DMS153 treated with DMSO at 0.1 percent for 48 hours (cell line): ENCODE data around the gene HGS.

Experiments used
- DNase-seq: peaks from one replicate; lab custom pipeline; 2025; ENCODE audit not compliant: unreplicated experiment; lab: John Stamatoyannopoulos, UW

HGS gene

DNA sequence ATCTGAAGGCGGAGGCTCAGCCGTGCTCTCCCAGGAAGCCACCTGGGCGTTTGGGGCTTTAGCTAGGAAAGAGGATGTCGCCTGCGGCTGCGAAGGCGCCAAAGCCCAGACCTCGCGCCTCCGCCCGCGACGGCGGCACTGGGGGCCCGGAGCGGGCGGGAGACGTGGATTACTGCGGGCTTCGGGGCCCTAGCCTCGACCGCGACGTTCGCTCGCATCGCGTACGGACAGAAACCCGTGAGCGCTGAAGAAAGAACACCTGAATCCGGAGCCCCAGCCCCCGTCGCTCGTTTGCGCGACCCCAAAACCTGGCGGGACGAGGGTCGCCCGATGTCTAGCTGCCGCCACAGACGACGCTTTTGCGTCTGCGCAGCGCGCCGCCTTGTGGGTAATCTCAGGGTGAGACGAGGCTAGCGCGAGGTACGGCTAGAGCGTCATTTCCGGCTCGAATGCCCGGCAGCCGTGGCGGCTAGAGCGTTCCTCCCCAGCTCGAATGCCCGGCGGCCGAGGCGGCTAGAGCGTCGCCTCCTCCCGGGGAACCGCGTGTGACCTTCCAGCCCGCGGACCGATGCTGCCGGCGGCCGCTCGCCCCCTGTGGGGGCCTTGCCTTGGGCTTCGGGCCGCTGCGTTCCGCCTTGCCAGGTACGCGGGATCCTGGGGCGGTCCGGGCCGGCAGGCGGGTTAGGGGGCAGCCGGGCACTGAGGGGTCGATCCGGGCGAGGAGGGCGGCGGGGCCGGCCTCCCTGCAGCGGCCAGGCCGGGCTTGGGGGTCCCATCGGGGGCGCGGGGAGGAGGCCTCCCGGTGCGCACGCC, 19.3 kb downstream of the HGS start, which contains the start of gene MRPL12:
Gene MRPL12 (plus strand): TSS at position 434 of the 813 bp plus-strand sequence. CDS start 135 bp downstream, at position 569.
- DNase-seq = peak; percentile 80

DNA sequence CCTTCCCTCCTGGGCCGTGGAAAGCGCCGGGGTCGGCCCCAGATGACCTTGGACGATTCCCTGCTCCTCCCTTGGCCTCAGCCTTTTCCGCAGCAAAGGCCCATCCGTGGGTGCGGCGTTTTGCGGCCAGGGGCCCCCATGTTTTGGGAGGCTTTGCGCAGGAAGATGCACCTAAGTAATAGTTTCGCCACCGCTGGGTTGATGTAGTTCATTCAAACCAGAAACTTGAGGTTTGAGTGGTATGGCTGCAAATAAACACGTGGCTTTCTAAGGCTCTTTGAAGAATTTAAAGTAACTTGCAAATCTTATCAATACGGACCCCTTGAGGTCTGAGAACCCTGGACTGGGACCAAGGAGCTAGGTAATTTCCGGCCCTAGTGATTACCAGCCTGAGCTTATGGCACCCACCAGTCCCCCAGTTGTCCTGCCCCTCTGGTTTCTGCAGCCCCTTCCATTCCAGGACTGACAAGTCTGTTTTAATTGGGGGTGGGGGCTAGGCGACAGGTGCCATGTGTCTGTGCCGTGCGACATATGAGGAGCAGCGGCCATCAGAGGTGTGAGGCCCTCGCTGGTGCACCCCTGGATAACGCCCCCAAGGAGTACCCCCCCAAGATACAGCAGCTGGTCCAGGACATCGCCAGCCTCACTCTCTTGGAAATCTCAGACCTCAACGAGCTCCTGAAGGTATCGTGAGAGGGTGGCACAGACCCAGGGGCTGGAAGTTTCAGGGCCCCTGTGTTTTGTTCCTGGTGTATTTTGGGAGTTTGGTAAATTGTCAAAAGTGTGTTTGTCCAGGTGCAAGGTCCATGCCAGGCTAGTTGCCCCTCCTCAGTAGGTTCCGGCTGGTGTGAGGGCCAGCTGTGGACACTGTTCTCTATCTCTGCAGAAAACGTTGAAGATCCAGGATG, 20.2 kb downstream of the HGS start:
- DNase-seq = no peak

DNA sequence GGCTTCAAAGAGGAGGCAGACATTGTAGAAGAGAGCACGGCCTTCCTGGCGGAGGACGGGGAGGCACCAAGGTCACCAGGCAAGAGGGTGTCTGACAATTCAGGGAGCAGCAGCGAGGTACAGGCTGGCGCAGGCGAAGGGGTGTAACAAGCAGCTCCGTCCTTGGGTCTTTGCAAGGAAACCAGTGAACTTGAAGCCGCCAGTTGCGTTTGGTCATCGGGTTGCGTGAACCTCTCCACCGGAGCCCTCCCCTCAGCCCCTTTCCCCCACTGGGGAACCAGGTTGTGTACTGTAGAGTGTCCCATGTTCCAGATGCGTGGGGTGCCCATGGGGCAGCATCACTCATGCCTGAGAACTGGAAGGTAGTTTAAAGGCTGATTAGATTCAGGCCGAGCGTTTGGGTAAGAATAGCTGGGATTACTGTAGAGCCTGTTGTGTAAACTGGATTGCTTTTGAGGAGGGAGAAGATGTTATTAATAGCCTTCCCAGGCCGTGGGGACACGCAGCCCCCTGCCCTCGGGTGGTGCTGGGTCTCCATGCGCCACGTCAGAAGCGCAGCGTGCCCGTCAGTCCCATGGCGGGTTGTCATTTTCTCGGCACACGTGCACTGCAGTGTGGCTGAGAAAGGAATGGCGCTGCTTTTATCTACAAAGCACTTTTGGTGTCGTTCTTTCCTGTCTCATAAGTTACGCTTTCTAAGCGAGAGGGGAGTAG, 21.9 kb downstream of the HGS start:
- no peak for DNase-seq

DNA sequence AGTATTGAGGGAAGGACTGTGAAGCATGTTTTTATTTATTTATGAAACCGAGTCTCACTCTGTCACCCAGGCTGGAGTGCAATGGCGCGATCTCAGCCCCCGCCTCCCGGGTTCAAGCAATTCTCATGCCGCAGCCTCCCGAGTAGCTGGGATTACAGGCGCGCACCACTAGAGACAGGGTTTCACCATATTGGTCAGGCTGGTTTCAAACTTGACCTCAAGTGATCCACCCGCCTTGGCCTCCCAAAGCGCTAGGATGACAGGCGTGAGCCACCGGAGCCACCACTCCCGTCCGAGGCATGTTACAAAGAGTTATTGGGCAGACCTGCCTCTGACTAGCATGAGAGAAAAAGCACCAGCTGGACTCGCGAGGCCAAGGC, 22.4 kb downstream of the HGS start:
- DNase-seq = no peak

DNA sequence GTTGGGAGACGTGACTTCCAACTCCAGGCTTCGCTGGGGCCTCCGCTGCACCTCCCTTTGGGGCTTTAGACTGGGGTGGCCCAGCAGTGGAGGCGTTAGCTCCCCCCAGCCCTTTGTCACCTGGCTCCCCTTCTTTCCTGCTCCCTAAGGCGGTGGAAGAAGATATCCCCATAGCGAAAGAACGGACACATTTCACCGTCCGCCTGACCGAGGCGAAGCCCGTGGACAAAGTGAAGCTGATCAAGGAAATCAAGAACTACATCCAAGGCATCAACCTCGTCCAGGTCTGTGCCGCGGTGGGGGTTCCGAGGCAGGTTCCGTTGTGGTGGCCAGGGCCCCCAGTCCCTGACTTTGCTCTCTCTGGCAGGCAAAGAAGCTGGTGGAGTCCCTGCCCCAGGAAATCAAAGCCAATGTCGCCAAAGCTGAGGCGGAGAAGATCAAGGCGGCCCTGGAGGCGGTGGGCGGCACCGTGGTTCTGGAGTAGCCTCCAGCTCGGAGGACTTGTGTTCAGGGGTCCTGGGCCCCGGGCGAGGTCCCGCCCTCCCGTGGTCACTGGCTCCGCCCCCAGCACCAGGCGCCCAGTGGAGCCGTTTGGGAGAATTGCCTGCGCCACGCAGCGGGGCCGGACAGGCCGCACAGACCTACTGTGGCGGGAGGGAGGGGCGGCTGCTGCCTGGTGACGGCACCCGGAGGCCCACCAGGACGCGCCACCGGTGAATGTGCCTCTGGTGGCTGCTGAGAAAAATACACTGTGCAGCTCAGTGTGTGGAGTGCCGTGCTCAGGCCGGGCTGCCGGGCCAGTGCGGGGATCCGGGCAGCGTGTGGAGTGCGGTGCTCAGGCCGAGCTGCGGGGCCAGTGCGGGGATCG, 23.2 kb downstream of the HGS start:
- no peak for DNase-seq

DNA sequence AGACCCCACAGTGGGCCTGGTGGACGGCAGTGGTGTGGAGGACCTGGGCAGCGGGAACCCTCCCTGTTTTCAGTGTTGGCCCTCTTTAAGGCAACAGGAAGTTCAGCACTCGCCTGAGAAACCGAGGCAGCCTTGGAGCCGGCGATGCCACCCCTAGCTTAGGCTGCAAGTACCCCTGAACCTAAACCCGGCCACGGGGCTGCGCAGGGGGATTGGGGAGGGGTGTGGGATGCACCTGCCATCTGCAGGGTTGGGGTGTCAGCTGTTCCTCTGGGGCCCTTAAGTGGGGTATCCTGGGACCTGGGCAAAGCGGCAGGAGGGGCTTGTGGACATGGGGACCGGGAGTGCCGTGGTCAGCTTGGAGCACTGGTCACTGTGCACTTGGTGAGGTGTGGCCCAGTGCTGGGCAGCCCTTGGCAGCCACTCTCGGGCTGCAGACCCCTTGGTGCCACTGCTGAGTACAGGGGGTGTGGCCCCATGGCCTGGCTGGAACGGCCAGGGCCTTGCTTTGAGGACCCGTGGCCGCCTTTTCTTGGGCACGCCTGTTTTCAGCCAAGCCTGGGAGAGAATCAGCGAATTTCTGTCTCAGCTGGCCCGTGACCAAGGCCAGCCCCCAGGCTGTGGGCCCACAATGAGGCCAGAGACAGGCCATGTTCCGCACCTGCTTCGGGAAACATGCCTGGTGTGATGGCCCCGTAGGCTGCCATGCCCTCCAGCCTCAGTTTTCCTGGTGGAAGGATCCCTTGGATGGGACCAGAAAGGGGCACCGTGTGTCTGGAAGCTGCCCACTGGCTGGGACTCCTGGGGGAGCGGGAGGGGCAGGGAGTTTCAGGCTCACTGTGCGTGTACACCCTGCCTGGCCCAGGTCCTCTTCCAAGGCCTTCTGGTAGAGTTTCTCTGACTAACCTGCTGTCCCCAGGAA, 24.2 kb downstream of the HGS start:
- DNase-seq = no peak

DNA sequence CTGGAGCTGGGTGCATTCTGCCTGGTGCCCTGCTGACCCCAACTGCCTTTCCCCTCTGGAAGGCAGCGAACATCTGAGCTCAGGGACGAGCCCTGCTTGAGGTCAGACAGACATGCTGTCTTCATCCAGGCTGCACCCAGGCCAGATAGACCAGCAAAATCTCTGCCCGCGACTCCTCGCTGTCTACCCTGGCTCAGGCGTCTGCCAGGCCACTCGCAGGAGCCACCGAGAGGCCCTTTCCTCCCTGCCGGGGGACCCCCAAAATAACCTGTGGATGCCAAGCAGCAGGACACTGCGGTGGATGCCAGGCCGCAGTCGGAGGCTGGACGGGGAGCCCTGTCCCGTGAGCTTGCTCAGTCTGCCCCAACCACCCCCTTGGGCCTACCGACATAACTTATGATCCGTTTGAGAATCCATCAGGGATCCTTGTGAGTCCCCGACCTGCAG, 25.0 kb downstream of the HGS start:
- no peak for DNase-seq

DNA sequence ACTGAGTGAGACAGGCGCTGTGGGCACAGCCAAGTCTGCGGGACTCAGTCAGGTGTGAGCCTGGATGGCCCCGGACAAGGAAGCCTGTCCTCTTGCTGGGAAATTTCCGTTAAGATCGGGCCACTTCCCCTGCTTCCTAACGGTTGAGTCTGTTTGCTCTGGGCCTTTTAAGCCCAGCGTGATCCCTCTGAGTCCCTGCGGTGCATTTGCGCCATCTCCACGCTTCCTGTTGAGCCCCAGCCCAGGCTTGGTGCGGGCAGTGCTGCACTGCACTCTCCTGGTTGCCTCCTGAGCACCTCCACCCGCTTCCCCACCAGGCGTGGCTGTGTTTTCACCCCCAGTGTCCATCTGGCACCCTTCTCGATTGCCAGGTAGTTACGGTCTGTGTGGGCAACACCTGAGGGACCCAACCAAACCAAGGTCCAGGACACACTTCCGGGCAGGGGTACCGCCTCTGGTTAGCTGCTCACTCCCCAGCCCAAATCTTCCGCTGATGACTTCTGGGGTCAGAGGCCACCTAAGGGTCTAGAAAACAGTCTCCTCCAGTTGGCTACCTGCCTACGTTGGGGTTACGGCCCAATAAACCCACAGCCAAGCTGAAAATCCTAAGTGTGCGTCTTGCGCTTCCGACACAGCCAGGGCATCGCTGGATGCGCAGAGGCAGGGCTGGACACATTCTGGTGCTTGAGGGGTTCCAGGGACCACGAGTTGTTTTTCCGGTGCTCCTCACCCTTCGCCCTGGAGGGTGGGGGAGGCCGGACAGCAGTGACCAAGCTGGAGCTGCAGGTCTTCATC, 26.9 kb downstream of the HGS start:
- DNase-seq = no peak

DNA sequence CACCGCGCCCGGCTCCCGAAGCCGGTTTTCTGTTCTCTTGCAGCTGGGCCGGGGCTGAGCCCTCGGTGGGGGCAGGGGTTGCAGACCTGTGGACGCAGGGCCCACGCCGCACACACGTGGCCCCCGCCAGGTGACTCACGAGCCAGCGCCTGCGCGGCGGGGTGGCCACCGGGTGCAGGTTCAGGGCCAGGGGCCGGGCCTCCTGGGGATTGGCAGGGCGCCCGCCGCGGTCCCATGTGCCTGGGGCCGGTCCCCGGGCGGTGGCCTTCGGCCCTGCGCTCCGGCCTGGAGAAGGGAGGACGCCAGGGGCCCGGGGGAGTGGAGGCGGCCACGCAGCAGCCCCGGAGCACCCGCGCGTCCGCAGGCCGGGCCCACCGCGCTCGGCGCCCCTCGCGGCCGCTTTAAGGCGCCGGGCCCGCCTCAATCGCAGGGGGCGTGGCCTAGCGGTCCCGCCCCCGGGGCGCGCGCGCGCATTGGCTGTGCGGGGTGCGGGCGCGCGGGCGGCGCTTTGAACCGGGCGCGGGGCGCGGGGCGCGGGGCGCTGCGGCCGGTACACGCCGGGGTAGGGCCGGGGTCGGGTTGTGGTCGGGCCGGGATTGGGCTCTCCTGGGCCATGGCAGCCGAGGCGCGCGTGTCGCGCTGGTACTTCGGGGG, 28.1 kb downstream of the HGS start, which contains the start of gene SLC25A10:
Gene SLC25A10 (plus strand): TSS at position 471 of the 654 bp plus-strand sequence. CDS start 143 bp downstream, at position 614.
- peak; percentile 52 for DNase-seq

DNA sequence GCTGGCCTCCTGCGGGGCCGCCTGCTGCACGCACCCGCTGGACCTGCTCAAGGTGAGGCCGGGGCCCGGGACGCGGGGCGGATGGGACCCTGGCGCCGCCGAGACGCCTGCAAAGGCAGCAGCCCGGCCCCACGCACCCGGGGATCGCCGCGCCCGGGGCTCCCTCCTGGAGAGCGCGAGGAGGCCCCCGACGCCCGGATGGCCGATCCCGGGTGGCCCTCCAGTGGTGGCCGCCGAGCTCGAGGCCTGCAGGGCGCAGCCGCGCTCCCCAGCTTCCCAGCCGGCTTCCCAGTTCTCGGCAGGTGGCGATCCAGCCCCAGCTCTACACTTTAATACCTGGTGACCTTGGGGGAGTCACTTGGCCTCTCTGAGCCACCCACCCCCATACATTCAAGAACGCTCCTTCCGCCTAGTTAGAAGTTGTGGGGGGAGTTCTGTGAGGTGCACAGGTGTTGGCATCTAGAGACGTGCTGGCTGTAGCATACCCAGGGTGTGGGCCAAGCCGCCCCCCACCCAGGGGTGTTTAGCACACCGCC, 28.7 kb downstream of the HGS start:
- DNase-seq = no peak

DNA sequence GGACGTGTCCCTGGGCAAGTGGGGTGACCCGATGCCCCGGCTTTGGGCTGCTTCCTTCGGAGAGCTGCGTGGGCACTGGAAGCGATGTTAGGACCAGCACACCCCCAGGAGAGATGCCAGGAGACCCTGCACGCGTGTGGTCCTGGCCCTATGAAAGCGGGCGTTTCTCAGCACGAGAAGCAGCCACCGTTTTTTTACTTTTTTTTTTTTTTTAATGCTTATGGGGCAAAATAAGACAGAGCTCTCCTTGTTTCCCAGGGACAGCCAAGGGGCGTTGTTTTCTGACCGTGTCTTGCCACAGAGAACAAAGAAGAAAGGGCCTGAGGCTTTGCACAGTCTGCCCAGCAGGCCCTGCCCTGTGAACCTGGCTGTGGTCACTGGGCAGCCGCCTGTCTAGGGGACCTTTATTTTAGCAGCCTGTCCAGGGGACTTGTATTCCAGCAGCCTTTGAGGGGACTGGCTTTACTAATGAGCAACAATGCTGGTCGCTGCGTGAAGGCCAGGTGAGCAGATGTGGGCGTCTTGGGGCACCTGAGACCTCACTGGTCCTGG, 29.3 kb downstream of the HGS start:
- DNase-seq = no peak

DNA sequence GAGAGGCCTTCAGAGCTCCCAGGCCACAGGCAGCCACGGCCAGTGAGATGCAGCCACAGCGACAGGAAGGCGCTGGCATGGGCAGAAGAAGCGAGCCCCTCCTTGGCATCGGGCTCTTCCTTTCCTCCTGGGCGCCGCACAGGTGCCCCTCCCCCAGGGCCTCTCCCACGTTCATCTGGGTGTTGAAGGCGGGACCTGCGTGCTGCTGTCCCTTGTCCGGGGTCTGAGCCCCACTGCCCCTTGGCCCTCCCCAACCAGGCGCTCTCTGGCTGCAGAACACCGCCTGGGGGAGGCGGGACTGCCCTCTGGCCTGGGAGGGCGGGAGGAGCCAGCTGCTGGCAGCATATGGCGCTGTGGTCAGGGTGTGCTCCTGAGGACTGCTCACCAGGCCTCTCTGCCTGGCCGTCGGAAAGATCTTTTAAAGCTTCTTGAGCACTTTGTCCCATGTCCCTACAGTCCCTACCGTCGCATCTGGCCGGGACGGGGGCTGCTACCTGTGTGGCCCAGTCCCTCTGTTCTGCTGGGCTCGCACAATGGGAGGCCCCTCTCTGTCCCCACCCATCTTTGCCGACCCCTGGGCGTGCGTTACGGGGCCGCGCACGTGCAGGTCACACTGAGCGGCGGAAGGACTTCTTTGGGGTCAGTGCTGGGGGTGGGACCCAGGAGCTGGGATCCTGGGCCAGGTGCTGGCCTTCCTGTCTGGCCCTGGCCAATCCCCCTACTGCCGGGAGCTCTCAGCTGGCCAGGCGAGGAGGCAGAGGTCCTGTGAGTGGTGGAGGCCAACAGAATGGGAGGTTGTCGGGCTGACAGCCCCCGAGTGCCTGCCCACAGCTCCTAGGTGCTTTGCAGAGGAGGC, 30.0 kb downstream of the HGS start:
- no peak for DNase-seq

DNA sequence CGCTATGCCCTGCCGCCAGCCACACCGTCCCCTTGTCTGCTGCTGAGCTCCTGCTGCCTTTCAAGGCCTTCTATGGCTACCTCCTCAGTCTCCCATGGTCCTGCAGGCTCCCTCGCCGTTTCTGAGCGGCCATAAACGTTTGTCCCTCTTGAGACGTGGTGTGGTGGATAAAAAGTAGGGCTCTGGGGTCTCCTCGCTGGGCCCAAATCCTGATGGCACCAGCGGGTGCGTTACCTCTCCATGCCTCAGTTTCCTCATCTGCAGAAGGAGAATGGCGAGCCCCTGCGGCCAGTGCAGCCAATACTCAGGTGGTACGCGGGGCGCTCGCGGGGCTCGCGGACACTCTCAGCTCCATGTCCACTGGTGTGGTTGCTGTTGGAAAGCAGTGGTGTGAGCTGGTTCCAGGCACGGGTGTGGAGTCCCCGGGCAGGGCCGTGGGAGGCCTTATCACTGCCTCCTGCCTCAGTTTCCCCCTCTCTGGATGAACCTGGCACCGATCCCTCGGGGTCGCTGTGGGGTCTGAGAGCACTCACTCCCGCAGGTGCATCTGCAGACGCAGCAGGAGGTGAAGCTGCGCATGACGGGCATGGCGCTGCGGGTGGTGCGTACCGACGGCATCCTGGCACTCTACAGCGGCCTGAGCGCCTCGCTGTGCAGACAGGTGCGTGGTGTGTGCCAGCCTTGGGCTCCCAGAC, 30.7 kb downstream of the HGS start:
- DNase-seq = no peak

DNA sequence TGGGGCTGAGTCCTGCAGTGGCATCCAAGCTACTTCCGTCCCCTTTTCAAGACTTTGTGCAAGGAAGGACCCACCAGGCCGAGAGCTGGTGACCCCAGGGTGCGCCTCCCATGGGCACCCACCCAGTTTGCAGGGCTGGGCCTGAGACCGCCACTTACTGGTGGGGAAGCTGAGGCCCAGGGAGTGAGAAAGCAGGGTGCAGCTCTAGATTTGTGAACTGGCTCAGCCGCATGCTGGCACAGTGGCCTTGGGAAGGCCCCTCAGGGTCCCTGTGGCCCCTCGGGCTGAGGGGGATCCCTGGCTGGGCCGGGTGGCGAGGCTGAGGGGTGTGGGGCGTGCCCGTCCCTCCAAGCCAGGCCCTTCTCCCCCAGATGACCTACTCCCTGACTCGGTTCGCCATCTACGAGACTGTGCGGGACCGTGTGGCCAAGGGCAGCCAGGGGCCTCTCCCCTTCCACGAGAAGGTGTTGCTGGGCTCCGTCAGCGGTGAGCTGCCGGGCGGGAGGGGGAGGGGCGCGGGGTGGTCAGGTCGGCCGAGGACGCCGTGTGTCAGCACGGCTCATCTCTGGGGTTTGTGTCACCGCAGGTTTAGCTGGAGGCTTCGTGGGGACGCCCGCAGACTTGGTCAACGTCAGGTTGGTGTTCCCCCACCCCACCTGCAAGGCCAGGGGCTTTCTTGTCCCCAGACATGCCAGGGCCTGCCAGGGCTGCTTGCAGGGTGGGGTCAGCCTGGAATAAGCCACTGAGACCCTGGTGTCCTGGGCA, 31.5 kb downstream of the HGS start:
- no peak for DNase-seq
